Mesenteric fat pad (tissue), 1 donor: ENCODE results near the gene FRG2B. TPM values are rescaled to one million over a fixed set of nuclear protein-coding genes. Genes with fewer than 3 reads are reported as not detected.
"Not testable (repeated sequence)": the region's sequence is repeated elsewhere in the genome, so short reads cannot be mapped to it uniquely, and the experiment has no call there.

Source experiments
- DNase-seq: peaks from one replicate; pipeline ENCODE4 v3.0.0-alpha.2; 2020; ENCODE audit warnings: low spot score
- total RNA-seq: library from RNA; stranded (reverse); fragmentation: NEBNext Ultra II Directional; extraction: Animal tissue kit (Norgen Biotek cat#: 25700); gene quantifications from one replicate; pipeline ENCODE4 v1.2.1, GENCODE V29; 2021
- donor health status: DM: yes; HTN: yes; CAD: no.

Gene FRG2B
- total RNA-seq, 1 donor from 2014 or later, result not detected

DNA sequence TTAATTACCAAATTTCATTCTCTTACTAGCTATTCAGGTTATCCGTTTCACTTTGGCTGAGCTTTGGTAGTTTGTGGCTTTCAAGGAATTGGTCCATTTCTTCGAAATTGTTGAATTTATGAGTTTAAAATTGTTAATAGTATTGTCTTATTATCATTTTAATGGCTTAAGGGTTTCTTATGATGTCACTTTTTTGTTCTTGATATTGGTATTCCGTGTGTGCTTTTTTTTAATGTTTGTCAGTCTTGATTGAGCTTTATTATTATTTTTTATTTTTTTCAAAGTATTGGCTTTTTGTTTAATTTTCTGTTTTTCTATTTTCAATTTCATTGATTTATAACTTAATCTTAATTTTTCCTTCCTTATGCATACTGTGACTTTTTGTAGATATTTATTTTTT is 25.9 kb downstream of the FRG2B start:
- DNase-seq, result no peak

DNA sequence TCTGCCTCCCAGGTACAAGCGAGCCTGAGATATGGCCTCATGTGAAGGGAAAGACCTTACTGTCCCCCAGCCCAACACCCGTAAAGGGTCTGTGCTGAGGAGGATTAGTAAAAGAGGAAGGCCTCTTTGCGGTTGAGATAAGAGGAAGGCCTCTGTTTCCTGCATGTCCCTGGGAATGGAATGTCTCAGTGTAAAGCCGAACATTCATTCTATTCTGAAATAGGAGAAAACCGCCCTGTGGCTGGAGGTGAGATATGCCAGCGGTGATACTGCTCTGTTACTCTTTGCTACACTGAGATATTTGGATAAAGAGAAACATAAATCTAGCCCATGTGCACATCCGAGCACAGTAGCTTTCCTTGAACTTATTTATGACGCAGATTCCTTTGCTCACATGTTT is 26.7 kb downstream of the FRG2B start:
- DNase-seq, result not testable (repeated sequence)

DNA sequence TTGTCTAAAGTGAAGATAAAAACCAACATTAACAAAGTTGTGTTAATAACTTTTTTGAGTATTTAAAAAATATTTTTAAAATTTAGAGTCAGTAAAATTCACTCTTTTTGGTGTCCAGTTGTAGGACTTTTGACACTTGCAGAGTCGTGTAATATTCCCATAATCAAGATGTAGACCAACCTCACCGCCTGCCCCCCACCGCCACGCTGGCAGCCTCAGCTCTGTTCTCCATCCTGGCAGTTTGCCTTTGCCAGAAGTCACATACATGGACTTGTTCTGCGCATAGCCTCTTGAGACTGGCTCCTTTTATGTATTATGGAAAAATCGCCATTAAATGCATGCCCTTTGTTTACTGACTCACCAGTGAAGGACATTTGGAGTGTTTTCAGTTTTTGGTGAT is 33.9 kb downstream of the FRG2B start:
- DNase-seq, result no peak

DNA sequence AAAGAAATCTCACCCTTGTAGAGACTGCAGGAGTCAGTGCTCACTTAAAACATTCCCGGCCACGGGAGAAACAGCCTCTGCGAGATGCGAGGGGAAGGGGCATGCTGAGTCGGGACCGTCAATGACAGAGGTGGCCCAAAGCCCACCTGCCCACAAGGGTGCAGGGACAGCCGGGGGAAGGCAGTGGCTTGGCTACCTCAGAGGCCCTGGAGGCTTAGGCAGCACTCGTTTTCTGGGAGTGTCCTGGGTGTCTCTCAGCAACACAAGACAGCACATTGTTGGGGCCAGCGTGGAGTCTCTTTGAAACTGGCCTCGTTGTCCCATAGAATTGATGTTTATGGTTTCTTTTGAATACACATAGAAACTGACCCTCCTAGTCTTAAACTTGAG is 35.6 kb downstream of the FRG2B start:
- DNase-seq, result no peak

DNA sequence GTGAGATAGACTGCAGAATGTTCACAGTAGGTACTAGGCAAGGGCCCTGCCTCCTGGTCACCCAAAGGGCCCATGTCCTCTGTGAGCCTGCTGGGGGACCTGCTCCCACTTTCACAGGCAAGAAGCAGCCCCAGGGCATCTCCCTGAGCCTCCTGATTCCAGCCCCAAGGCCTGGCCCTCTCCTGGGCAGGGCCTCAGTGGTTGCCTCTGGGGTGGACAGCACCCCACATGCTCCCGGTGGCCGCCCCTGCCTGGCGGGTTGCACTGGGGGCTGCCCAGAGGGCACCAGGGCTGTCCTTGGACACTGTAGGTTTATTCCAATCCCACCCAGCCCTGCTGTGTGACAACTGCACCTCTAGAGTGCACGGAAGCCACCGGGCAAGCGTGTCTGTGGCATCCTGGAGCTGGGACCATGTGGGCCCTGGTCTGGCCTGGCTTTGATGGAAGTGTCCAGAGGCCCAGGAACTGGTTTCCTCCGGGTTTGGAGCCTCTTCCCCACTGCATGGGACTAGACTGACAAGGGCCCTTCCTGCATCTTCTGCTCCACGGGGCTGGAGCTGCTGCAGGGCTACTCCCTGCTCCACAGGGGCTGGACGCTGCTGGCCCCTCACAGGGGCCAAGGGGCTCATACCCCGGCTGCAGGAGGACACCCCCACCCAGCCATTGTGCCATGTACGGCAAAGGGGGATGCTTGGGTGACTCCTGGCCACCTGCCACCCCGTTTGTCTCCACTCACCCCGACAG is 36.2 kb downstream of the FRG2B start:
- DNase-seq, result no peak

DNA sequence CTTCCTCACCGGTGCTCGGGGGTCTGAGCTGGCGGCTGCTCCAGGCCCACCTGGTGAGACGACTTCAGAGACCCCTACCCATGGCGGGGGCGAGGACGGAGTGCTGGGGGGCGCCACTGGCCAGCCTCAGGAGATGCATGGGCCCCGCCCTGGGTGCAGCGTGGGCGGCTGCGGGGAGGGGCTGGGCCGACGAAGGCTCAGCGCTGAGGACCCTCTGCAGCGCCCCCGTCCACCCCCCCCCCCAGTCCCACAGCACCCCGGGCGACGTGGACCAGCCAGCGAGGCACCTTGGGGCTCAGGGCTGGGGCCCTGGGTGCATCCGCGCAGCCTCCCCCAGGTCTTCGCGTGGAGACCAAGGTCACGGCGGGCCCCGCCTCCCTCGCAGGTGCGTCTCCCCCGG is 49.6 kb downstream of the FRG2B start:
- DNase-seq, result not testable (repeated sequence)

Other genes starting within 250 kb of the FRG2B start
- gene PAOX, start 247.5 kb downstream of the FRG2B start, total RNA-seq, result 3.6 TPM
- gene MTG1, start 232.6 kb downstream of the FRG2B start, total RNA-seq, result 33.3 TPM
- gene SPRN, start 202.2 kb downstream of the FRG2B start, total RNA-seq, result not detected
- gene SCART1, start 172.8 kb downstream of the FRG2B start, total RNA-seq, result 3.3 TPM
- gene CYP2E1, start 99.4 kb downstream of the FRG2B start, total RNA-seq, result 3.8 TPM
- gene SYCE1, start 61.2 kb downstream of the FRG2B start, total RNA-seq, result 2.1 TPM